GM21390 (cell line): ENCODE data around the gene ZFAND6.
"Not testable (repeated sequence)": the region's sequence is repeated elsewhere in the genome, so short reads cannot be mapped to it uniquely, and the experiment has no call there.

Experiments used
- ATAC-seq: cut with Tn5 transposase; IDR thresholded peaks from one replicate; pipeline ENCODE4 v1.9.1; 2021; ENCODE audit not compliant: unreplicated experiment

The ZFAND6 gene

DNA sequence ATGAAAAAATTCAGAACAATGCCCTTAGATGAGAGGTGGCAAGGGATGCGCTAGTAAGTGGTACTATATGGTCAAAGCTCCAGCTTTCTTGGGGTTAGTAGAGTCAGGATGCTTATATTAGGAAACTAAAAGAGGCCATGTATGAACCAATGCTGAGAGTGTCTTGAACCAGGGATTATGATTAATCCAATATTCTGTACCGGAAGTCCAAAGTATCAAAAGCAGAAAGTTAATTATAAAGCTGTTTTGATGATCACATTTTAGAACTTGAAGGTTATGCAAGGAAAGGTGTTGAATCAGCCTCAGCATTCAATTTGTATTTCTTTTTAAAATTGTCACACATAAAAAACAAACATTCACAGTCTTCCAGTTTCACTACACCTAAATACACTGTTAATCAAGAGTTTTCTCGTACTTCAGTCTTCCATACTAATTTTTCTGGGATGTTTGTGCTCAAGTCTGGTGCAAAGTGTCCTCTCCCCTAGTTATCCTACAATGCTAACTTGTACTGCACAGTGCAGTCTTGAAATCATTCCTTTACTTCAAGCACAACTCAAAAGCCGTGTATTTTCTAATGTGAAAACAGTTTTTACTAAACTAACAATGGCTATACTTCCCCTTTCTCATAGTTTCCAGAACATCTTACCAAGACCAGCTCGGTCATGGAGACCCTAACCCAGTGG is 82.6 kb downstream of the ZFAND6 start:
- ATAC-seq: no peak

DNA sequence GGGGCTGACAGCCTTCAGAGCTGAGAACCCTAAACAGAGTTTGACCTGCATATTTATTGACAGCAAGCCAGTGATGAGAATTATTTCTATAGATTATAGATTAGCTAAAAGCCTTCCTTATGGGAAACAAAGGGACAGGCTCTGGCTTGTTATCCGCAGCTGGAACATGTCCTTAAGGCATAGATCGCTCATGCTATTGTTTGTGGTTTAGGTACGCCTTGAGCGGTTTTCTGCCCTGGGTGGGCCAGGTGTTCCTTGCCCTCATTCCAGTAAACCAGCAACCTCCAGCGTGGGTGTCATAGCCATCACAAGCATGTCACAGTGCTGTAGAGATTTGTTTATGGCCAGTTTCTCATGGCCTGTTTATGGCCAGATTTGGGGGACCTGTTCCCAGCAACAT is 83.2 kb downstream of the ZFAND6 start:
- ATAC-seq: no peak

DNA sequence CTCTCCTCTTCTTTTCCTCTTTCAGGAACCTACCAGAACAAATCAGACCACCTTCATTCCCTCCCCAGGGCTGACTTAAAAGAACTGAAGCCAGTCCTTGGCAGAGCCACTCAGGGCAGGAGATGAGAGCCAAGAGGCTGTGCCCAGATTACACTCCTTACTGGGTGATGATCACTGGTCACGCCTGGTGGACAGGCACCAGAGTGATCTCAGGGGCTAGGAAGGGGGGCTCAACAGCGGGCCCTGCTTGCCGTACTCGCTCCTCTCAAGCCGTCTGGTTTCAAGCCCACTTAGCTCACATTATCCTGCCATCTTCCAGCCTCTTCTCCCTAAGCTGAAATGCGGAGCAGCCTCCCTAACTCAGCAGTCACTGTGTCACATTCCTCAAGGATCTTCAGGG is 91.7 kb downstream of the ZFAND6 start:
- no peak for ATAC-seq

DNA sequence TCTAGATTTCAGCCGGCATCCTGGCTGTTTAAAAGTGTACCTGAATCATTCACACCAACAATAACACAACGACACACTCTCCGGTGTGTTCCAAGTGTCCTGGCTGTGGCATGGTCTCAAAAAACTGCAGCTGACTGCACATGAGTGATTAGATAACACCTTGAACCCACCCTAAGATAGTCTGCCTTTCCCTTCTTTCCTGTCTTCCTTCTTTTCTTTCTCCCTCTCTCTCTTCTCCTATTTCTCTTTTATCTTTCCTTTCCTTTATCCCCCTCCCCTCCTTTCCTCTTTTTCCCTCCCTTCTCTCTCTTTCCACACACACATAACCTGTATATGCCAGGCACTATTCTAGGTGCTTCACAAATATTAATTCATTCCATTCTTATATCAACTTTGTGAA is 92.1 kb downstream of the ZFAND6 start:
- no peak for ATAC-seq

DNA sequence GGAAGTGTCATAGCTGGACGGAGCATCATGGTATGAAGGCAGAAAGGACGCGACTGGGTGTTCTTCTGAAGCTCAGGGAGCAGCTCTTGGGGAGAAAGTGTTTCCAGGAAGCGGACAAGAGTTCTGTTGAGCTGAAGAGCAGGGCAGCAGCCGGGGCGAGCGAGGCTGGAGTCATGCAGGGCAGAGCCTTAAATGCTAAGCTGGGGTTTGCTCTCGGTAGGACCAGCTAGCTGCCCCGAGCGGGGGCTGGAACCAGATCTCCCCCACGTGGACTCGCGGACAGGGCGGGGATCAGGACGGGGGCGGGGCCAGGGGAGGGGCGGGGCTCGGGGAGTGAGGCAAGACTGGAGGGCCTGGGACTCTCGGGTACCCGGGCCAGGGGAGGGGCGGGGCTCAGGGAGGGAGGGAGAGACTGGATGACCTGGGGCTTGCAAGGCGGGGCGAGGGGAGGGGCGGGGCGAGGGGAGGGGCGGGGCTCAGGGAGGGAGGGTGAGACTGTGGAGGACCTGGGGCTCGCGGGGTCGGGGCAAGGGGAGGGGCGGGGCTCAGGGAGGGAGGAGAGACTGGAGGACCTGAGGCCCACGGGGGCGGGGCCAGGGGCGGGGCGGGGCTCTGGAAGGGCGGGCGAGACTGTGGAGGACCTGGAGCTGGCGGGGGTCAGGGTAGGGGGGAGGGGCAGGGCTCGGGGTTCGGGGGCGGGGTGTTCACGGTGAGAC is 92.9 kb downstream of the ZFAND6 start:
- ATAC-seq: peak; percentile 54

DNA sequence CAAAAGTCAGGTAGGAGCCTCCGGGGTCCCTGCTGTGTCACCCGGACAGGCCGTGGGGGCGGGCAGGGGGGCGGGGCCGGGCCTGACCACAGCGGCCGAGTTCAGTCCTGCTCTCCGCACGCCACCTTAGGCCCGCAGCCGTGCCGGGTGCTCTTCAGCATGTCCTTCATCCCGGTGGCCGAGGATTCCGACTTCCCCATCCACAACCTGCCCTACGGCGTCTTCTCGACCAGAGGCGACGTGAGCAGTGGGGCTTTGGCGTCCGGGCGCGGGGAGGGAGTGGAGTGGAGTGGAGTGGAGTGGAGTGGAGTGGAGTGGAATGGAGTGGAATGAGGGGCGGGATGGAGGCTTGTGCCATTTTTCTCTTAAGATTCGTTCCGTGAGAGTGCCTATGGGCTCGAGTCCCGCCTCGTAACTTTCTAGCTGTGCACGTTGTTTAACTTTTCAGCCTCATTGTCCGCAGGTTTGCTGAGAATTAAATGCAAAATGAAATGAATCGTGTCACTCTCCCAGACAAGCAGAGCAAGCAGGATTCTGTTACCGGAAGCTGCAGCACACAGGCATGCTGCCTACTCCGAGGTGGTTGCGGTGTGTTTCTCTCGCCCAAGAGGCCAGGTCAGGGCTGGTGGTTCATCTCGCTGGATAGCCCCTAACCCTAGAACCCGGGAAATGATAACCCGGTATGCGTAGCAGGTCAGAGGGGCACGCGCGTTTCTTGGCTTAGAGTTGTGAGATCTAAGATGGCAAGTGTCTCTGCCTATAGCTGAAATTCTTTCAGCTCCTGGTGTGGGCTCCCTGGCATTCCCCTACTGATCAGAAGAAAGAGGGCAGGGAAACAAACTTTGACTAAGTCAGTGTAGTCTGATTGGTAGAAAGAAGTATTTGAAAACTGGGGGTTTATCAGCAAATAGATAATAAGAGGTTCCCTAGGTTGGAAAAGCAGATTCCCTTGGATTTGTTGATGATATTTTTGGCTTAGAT is 93.7 kb downstream of the ZFAND6 start, which contains the start of gene FAH:
Gene FAH, plus strand, starts transcription at position 104 of the 981 bp plus-strand sequence. Its CDS starts 56 bp downstream, at position 160.
- ATAC-seq: peak; percentile 51

DNA sequence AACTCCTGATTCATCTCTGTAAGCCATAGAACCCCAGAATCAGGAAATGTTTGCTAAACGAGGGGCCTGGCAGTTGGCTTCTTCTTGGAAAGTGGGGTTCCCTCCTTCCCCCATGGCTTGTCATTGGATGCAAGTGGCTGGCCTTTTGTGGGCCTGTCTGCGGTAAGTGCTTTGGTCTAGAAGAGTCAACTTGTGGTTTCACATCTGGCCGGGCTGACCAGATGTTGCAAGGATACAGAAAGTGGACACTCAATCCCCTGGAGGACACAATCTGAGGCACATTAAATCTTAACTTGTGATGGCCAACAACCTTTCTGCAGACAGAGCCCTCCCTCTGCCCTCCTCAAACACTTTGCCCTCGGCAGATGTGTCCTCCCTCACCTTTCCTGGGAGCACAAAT is 94.4 kb downstream of the ZFAND6 start:
- ATAC-seq: no peak

DNA sequence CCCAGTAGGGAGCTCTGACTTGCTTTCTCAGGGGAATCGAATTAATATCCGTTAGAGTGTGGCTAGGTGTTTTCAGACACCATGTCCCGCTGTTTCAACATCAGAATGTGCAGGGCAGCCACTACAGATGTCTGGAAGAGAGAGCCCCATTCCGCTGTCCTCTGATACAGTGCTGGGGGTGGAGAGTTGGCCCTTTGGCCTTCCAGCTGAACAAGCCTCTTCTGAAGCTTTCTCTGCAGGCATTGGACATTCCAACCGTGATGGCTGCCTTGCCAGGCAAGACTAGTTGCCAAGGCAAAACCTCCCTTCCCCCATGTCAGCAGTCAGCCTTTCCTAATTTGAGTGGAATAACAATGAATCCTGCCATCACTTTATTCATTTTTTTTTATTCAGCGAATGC is 94.9 kb downstream of the ZFAND6 start:
- no peak for ATAC-seq

DNA sequence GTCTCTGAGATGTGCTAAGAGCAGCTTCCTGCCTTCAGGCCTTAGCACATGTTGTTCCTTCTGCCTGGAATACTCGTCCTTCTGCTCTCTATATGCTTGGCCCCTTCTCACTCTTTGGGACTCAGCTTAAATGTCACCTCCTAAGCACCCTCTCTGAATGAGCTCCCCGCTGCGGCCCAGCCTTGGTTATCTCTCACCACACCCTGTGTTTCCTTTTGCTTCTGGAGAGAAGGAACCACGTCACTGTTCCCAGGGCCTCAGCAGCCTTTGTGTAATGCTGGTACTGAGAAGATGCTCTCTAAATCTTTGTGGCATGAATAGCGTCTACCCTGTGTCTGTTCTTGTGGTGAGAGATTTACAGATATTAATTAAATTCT is 95.5 kb downstream of the ZFAND6 start:
- ATAC-seq: no peak

DNA sequence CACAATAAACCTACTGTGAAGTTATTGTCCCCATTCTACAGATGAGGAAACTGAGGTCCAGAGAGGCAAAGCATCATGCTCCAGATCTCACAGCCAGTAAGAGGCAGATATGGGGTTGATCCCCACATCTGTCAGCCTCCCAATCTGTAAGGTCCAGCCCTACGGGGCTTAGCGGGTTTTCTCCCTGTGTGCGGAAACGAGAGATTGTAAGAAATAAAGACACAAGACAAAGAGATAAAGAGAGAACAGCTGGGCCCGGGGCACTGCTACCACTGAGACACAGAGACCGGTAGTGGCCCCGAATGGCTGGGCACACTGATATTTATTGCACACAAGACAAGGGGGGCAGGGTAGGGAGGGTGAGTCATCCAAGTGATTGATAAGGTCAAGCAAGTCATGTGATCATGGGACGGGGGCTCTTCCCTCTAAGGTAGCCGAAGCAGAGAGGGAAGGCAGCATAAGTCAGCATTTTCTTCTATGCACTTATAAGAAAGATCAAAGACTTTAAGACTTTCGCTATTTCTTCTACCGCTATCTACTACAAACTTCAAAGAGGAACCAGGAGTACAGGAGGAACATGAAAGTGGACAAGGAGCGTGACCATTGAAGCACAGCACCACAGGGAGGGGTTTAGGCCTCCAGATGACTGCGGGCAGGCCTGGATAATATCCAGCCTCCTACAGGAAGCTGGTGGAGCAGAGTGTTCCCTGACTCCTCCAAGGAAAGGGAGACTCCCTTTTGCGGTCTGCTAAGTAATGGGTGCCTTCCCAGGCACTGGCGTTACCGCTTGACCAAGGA is 96.1 kb downstream of the ZFAND6 start:
- not testable (repeated sequence) for ATAC-seq

DNA sequence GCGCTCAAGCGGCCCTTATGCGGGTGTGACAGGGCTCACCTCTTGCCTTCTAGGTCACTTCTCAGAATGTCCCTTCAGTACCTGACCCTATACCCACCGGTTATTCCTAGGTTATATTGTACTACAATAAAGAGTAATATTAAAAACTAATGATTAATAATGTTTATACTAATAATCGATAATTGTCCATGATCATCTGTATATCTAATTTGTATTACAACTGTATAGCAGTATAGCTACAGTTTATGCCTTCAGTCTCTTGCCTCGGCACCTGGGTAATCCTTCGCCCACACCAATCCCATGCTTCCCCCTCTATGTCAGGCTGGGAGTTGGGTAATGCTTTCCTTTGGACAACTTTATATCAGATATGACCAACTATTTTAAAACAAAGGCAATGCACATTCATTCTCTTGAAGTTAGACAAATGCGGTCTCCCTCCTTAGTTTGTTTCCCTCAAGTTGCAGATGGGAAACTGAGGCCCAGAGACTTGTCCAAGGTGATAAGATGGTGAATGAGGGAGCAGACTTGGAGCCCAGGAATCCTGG is 96.8 kb downstream of the ZFAND6 start:
- ATAC-seq: no peak

DNA sequence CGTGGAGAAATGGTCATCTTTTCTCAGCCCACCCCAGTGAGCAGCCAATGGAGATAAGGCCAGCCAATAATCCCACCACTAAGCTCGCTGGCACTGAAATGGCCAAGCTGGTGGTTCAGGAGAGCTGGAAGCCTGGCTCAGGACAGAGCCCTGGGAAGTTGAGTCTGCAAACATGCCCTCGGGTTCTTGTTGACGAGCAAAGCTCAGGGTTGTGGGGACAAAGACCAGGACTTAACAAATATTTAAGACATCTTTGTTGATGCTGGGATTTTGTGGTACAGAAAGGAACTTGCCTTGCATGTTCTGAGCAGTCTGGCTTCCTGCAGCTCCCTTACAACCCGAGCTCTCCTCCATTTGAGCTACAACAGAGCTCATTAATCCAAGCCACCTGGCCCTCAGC is 97.7 kb downstream of the ZFAND6 start:
- ATAC-seq: no peak

DNA sequence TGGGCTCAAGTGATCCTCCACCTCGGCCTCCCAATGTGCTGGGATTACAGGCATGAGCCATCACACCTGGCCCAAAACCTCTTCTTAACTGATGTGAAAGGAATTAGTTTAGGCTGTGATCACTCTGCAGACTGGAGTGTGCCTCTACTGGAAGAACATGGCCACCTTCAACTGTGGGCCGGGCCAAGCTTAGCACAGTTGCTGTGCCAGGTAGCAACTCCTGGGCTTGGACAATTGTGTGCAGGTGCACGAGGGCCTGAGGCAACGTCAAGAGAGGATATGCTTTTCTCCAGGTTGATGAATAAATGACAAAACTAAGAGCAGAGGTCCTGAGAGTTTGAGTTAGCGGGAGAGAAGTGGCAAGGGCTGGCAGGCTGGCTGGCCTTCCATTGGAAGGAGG is 99.8 kb downstream of the ZFAND6 start:
- no peak for ATAC-seq

DNA sequence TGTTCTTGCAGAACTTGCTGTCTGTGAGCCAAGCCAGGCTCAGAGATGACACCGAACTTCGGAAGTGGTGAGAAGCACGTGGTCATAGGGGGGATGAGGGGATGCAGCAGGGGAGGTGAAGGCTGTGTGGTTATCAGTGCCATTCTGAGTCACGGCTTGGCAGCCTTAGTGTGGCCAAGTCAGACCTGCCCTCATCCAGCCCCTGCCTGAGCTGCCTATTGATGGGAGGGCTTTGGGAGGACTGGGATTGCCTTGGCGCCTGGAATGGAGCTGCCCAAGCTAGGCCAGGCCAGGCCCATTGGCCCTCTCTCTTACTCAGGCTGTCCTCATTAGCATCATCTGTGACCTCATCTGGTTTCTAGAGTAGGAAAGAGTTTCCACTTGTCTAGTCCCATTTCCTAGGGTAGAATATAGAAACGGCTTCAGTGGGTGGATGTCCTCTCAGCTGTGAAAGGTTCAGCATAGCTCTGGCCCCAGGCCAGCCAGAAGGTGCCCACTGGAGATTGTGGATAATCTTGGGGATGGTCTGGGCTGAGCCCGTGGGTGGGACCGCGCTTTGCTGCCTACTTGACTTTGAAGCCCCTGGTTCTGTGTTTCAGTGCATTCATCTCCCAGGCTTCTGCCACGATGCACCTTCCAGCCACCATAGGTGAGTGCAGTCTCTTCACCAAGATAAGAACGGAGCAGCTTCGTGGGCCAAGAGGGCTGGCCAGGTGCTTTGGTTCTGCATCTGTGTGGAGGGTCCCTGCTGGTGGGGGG is 100.5 kb downstream of the ZFAND6 start:
- no peak for ATAC-seq

DNA sequence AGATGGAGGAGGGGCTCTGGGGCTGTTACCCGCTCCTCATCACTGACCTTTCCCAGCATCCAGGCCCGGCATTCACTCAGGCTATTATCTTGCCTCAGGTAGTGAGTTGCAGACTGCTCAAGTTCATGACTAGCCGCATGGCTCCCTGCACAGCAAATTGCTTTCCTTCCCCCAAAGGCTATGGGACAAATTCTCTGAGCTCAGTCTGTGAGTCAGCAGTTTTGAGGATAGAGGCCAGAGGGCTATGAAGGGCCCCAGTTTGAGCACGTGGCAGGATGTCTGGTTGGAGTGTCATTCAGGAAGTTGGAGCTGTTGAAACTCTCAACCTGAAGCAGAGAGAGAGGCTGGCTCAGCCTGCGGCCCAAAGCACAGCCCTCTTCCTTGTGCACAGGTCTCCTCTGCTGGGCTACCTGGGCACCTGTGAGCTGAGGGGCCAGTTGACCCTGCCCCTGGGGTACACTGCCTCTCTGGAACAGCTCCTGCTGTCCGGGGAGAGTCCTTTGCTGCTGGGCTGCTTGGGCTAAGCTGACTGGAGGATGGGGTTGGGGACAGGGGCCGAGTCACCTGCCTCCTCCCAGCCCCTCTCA is 101.2 kb downstream of the ZFAND6 start:
- peak; percentile 79 for ATAC-seq

DNA sequence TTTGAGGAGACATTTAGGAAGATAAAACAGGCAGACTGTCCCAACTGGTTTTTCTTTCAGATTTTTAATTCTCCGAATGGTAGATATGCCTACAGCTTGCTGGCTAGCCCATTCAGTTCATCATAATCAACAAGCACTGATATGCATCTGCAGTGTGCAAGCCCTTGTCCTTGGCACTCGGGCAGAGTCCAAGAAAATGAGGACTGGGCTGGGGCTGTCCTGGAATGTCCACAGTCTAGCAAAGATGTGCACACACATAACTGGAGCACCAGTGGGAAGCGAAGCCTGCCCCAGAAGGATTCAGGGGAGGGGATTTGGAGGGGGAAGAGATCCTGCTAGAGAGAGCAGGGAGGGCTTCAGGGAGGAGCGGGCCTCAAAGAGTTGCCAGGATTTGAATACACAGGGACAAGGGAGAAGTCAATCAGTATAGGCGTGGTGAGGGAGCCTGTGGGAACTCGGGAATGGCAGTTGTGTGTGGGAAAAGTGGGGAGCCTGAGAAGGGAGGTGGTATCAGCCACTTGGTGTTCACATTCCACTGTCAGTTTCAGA is 102.1 kb downstream of the ZFAND6 start:
- ATAC-seq: no peak

DNA sequence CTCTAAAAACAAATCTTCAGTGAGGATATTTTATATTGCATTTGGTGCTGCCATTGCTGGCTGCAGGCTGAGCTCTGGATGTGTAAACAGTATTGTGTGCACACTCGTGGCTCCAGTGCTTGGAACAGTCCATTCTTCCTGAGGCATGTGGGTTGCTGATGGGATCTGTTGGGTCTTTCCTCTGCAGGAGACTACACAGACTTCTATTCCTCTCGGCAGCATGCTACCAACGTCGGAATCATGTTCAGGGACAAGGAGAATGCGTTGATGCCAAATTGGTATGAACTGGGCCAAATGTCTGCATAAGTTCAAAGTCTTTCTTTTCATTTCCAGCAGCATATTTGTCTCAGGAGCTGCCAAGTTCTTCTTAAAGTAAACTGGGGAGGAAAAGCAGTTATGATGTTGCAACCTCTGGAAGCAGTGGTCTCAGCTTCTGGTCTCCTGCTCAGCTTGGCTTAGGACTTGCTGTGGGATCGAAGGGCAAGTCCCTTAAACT is 102.6 kb downstream of the ZFAND6 start:
- no peak for ATAC-seq

DNA sequence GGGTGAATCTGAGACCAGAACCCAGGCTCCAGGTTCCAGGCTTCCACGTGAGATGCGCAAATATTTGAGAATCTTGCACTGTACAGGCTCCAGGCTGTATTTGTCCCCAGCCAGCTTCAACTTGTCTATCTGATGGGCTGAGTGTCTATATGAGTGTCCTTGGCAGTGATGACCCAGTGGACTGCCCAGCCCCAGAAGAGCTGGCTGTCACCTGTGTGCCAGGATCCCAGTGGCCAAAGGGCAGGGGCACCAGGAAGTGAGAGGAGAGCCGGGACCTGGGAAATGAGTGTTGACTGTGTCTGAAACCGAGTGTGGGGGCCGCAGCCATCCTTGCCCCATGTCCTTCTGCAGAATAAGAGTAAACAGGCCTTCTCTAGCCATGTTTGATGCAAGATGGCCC is 103.7 kb downstream of the ZFAND6 start:
- no peak for ATAC-seq

DNA sequence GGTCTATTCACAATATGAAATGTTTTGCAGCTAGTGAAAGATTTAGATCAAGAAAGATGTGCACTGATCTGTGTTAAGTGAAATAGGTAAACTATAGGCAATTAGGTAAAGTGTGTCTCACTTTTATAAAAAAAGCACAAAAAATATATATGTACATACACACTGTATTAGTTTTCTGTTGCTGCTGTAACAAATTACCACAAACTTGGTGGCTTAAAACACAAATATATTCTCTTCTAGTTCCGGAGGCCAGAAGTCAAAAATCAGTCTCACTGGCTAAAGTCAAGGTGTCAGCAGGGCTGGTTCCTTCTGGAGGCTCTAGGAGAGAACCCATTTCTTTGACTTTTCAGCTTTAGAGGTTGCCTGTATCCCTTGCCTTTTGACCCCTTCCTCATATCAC is 104.4 kb downstream of the ZFAND6 start:
- ATAC-seq: no peak
